HG02885 (cell line): Measurements from ENCODE around the gene RFX3.

Experiments used
- ATAC-seq: cut with Tn5 transposase; IDR thresholded peaks from one replicate; pipeline ENCODE4 v1.9.1; 2021; ENCODE audit warnings: mild to moderate bottlenecking; ENCODE audit not compliant: unreplicated experiment, poor library complexity

The RFX3 gene

GRCh38 chr9:3441197-3441816 lies 84.5 kb downstream of the RFX3 start:
- ATAC-seq = peak; percentile 99

- ATAC-seq = no peak
Observed at GRCh38 chr9:3436629-3437420, 89.0 kb downstream of the RFX3 start.

GRCh38 chr9:3435732-3436131 lies 90.1 kb downstream of the RFX3 start:
- no peak for ATAC-seq

GRCh38 chr9:3434594-3434993 lies 91.2 kb downstream of the RFX3 start:
- no peak for ATAC-seq

- no peak for ATAC-seq
Observed at GRCh38 chr9:3433754-3434153, 92.0 kb downstream of the RFX3 start.

GRCh38 chr9:3433066-3433465 lies 92.7 kb downstream of the RFX3 start:
- no peak for ATAC-seq

- ATAC-seq = no peak
Observed at GRCh38 chr9:3431890-3432289, 93.9 kb downstream of the RFX3 start.

GRCh38 chr9:3419893-3420292 lies 105.9 kb downstream of the RFX3 start:
- no peak for ATAC-seq

- ATAC-seq = no peak
Observed at GRCh38 chr9:3415906-3416305, 109.9 kb downstream of the RFX3 start.

- no peak for ATAC-seq
Observed at GRCh38 chr9:3413984-3414383, 111.8 kb downstream of the RFX3 start.

GRCh38 chr9:3410461-3410860 lies 115.3 kb downstream of the RFX3 start:
- no peak for ATAC-seq

- ATAC-seq = no peak
Observed at GRCh38 chr9:3409453-3409852, 116.3 kb downstream of the RFX3 start.

GRCh38 chr9:3403315-3403714 lies 122.5 kb downstream of the RFX3 start:
- no peak for ATAC-seq

GRCh38 chr9:3401221-3401954 lies 124.4 kb downstream of the RFX3 start:
- no peak for ATAC-seq

- ATAC-seq = peak; percentile 75
Observed at GRCh38 chr9:3398232-3398648, 127.6 kb downstream of the RFX3 start.

- ATAC-seq = peak; percentile 41
Observed at GRCh38 chr9:3397766-3398165, 128.0 kb downstream of the RFX3 start.

GRCh38 chr9:3391414-3391813 lies 134.4 kb downstream of the RFX3 start:
- ATAC-seq = no peak

- ATAC-seq = no peak
Observed at GRCh38 chr9:3386753-3387152, 139.0 kb downstream of the RFX3 start.

- ATAC-seq = peak; percentile 96
Observed at GRCh38 chr9:3385871-3386270, 139.9 kb downstream of the RFX3 start.

GRCh38 chr9:3371842-3372241 lies 154.0 kb downstream of the RFX3 start:
- no peak for ATAC-seq

GRCh38 chr9:3370715-3371114 lies 155.1 kb downstream of the RFX3 start:
- no peak for ATAC-seq
